A673 (cell line): ENCODE data around the gene HBZ.

Source experiments
- CTCF ChIP-seq: fragments of 300-800, 200-600 bp; sonication (generic); conservative IDR thresholded peaks from 2 replicates; pipeline ENCODE4 v1.5.1; 2017; ENCODE audit warnings: low read depth, mild to moderate bottlenecking, antibody characterized with exemption, low read length, moderate library complexity, mixed read lengths
- EZH2 ChIP-seq: fragments of 200-600 bp; sonication (generic); IDR thresholded peaks from 2 replicates; pipeline ENCODE4 v1.6.1; 2017; ENCODE audit warnings: borderline replicate concordance, low read depth, mild to moderate bottlenecking, mixed read lengths, antibody characterized with exemption, low read length; ENCODE audit not compliant: poor library complexity, severe bottlenecking

GRCh38 chr16:191831-192230, 39.4 kb downstream of the HBZ start:
- TF ChIP-seq CTCF (no peak), EZH2 (no peak)
